Fibroblast of lung (primary cell): ENCODE data around the gene EIF2S3B. TPM values are rescaled to one million over a fixed set of nuclear protein-coding genes. Genes with fewer than 3 reads are reported as not detected.

ENCODE experiments used
- DNase-seq, 2 donors: peaks; one replicate each; pipeline versions ENCODE4 v3.0.0 to v3.0.0-alpha.2; 2010; ENCODE audit warnings: low read depth in 2 of 2
- H2AFZ ChIP-seq: 2 replicates; pipeline ENCODE4 v1.5.1; 2012; ENCODE audit warnings: low read length, control low read depth, inconsistent platforms
- H3K27ac ChIP-seq: 2 replicates; pipeline ENCODE4 v1.5.1; 2011; ENCODE audit warnings: low read length, control low read depth; ENCODE audit not compliant: insufficient read depth
- H3K27me3 ChIP-seq: 2 replicates; pipeline ENCODE4 v1.5.1; 2011; ENCODE audit warnings: mild to moderate bottlenecking, low read length; ENCODE audit not compliant: control insufficient read depth, insufficient read depth
- H3K36me3 ChIP-seq: 2 replicates; pipeline ENCODE4 v1.5.1; 2011; ENCODE audit warnings: low read length; ENCODE audit not compliant: control insufficient read depth, insufficient read depth
- H3K4me1 ChIP-seq: 2 replicates; pipeline ENCODE4 v1.5.1; 2011; ENCODE audit warnings: low read length; ENCODE audit not compliant: control insufficient read depth, insufficient read depth; ENCODE audit errors: extremely low read depth
- H3K4me2 ChIP-seq: 2 replicates; pipeline ENCODE4 v1.5.1; 2011; ENCODE audit warnings: low read length, control low read depth; ENCODE audit not compliant: insufficient read depth; ENCODE audit errors: extremely low read depth
- H3K4me3 ChIP-seq, 4 experiments: fragments of 200-600 bp in 1 of 4; sonication (generic) in 1 of 4; replicated peaks in 1 of 4; 2 replicates each; pipeline ENCODE4 v1.5.1; 2011 to 2016; ENCODE audit warnings: low read length in 4 of 4, low read depth in 3 of 4, mild to moderate bottlenecking in 3 of 4, control low read depth in 2 of 4, inconsistent platforms in 1 of 4, mixed read lengths in 1 of 4; ENCODE audit not compliant: insufficient read depth in 1 of 4; ENCODE audit errors: control extremely low read depth in 1 of 4
- H3K79me2 ChIP-seq: 2 replicates; pipeline ENCODE4 v1.5.1; 2012; ENCODE audit warnings: mild to moderate bottlenecking, low read length, inconsistent platforms; ENCODE audit not compliant: control insufficient read depth, insufficient read depth
- H3K9ac ChIP-seq: 2 replicates; pipeline ENCODE4 v1.5.1; 2011; ENCODE audit warnings: mild to moderate bottlenecking, low read length, control low read depth; ENCODE audit not compliant: insufficient read depth
- H3K9me3 ChIP-seq: 2 replicates; pipeline ENCODE4 v1.5.1; 2012; ENCODE audit warnings: low read depth, low read length; ENCODE audit not compliant: control insufficient read depth, insufficient read depth
- H4K20me1 ChIP-seq: 2 replicates; pipeline ENCODE4 v1.5.1; 2011; ENCODE audit warnings: low read length; ENCODE audit not compliant: control insufficient read depth, insufficient read depth; ENCODE audit errors: extremely low read depth
- CTCF ChIP-seq, 2 donors: IDR thresholded peaks in 1 of 2; conservative IDR thresholded peaks in 1 of 2; 1 replicate in 1 of 2; 2 replicates in 1 of 2; pipeline ENCODE4 v1.5.1; 2011 to 2012; ENCODE audit warnings: low read length in 2 of 2, control low read depth in 1 of 2, inconsistent platforms in 1 of 2, low read depth in 1 of 2, mild to moderate bottlenecking in 1 of 2
- EZH2 ChIP-seq: IDR thresholded peaks from 2 replicates; pipeline ENCODE4 v1.5.1; 2012; ENCODE audit warnings: low read length, control low read depth, mild to moderate bottlenecking; ENCODE audit errors: missing control alignments
- polyA plus RNA-seq, 2 donors: library from polyadenylated mRNA; depleted of rRNA in 1 of 2; stranded (reverse) in 1 of 2; unstranded in 1 of 2; fragments of >200 nt; gene quantifications; 2 replicates each; pipeline ENCODE4 v1.2.1, GENCODE V29; 2011 to 2012; ENCODE audit warnings: missing spikeins in 1 of 2
- total RNA-seq: library from RNA; depleted of rRNA; stranded (reverse); fragments of >200 nt; gene quantifications from 2 replicates; pipeline ENCODE4 v1.2.1, GENCODE V29; 2014

EIF2S3B gene
- total and polyA plus RNA-seq, 2 donors (not counting 1 experiment from before 2014, with no cell fraction given) = 0.66 to 1.7 TPM

DNA sequence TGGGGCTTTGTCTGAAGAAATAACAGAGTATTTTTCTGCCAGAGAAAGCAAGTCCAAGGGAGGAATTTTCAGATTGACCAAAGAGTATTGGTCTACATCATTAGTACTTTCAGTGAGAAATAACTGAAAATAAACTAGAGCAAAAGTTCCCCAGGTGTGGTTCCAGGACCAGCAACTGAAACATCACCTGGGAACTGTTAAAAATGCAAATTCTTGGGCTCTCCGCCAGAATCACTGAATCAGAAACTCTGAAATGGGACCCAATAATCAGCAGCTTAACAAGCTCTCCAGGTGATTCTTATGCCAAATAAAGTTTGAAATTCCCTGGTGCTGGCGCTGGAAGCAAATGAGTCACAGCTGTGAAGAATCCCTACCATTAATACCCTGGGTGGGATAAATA is 52.1 kb downstream of the EIF2S3B start:
- no peaks in the 10 kb centered on the region for H3K36me3 ChIP-seq
- no peaks in the 10 kb centered on the region for H4K20me1 ChIP-seq
- H3K4me1 ChIP-seq = no peaks in the 10 kb centered on the region
- H3K4me3 ChIP-seq = no peak overlapping the region
- no peak overlapping the region for H3K27ac ChIP-seq
- H3K4me2 ChIP-seq = no peak overlapping the region
- no peak for TF ChIP-seq CTCF (conservative IDR thresholded peaks at IDR 0.05 in 1 of 2, IDR thresholded peaks at IDR 0.05 in 1 of 2; ENCODE audit: low read depth in 1 of 2, low read length in 2 of 2)
- no peak for TF ChIP-seq EZH2
- H3K27me3 ChIP-seq = peaks cover 3% of the 10 kb centered on the region
- DNase-seq = no peak
- no peak overlapping the region for H3K9ac ChIP-seq
- H2AFZ ChIP-seq = no peak overlapping the region
- H3K79me2 ChIP-seq = no peaks in the 10 kb centered on the region
- H3K9me3 ChIP-seq = no peaks in the 10 kb centered on the region

Other genes starting within 250 kb of the EIF2S3B start
- gene KLRD1, start 198.0 kb upstream of the EIF2S3B start, total RNA-seq = 0.17 and 0.26 TPM in 2 replicates
- gene KLRD1, start 198.0 kb upstream of the EIF2S3B start, polyA plus RNA-seq = under 0.01 and 0.06 TPM in 2 replicates
- gene KLRK1, start 115.8 kb upstream of the EIF2S3B start, total RNA-seq = not detected in 2 replicates
- not detected in 2 replicates for gene KLRK1, start 115.8 kb upstream of the EIF2S3B start, polyA plus RNA-seq
- not detected in 2 replicates for gene KLRC4, start 96.1 kb upstream of the EIF2S3B start, total RNA-seq
- not detected in 2 replicates for gene KLRC4, start 96.1 kb upstream of the EIF2S3B start, polyA plus RNA-seq
- not detected in 2 replicates for gene KLRC3, start 85.3 kb upstream of the EIF2S3B start, total RNA-seq
- not detected in 2 replicates for gene KLRC3, start 85.3 kb upstream of the EIF2S3B start, polyA plus RNA-seq
- not detected in 2 replicates for gene KLRC2, start 69.9 kb upstream of the EIF2S3B start, total RNA-seq
- gene KLRC2, start 69.9 kb upstream of the EIF2S3B start, polyA plus RNA-seq = not detected in 2 replicates
- gene KLRC1, start 52.5 kb upstream of the EIF2S3B start, total RNA-seq = under 0.01 TPM in 1 of 2 replicates, not detected in the other
- not detected in 2 replicates for gene KLRC1, start 52.5 kb upstream of the EIF2S3B start, polyA plus RNA-seq
- 10.5 and 21.1 TPM in 2 replicates for gene MAGOHB, start 107.7 kb downstream of the EIF2S3B start, total RNA-seq
- 29.8 and 48.6 TPM in 2 replicates for gene MAGOHB, start 107.7 kb downstream of the EIF2S3B start, polyA plus RNA-seq
- under 0.01 TPM in 1 of 2 replicates, not detected in the other for gene STYK1, start 168.2 kb downstream of the EIF2S3B start, total RNA-seq
- gene STYK1, start 168.2 kb downstream of the EIF2S3B start, polyA plus RNA-seq = 0.41 TPM in 1 of 2 replicates, not detected in the other
- 97.8 and 109 TPM in 2 replicates for gene YBX3, start 217.4 kb downstream of the EIF2S3B start, total RNA-seq
- 150 and 172 TPM in 2 replicates for gene YBX3, start 217.4 kb downstream of the EIF2S3B start, polyA plus RNA-seq